NCI-H2227 treated with DMSO at 0.1 percent for 48 hours (cell line): ENCODE results near the gene PRPF4.
A peak's percentile ranks its signal among the peaks of the same experiment; 100 is the strongest.
"Not testable (repeated sequence)": the region's sequence is repeated elsewhere in the genome, so short reads cannot be mapped to it uniquely, and the experiment has no call there.

Source experiments
- DNase-seq: peaks from one replicate; lab custom pipeline; 2025; lab: John Stamatoyannopoulos, UW

The PRPF4 gene

DNA sequence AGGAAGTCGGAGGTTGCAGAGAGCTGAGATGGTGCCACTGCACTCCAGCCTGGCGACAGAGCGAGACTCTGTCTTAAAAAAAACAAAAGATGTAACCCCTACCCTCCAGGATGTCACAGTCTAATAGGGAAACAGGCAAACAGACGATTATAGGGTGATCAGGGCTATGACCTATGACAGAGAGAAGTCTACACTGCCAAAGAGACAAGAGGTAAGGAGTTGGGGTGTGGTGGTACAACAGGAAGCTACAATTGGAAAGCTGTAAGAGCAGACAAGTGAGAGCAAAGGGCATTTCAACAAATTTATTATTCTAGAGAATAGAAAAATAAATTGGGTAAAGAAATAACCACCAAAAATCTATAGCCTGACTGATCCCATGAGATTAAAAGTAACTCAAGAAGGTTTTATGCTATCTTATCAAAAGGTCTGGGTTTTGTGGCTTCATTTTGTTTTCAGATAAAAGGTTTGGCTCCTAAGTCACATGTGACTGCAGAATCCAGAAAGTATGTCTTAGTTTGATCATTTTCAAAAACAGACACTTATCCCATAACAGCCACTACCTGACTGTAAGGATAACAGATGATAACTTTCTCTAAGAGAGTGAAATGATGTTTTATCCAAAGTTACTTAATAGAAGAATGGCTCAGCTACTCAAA lies 7.4 kb upstream of the PRPF4 start:
- no peak for DNase-seq

GRCh38 chr9:113269355-113269754 lies 6.1 kb upstream of the PRPF4 start:
- DNase-seq: no peak

- no peak for DNase-seq
Observed at GRCh38 chr9:113269871-113270270, 5.6 kb upstream of the PRPF4 start.

- peak; percentile 54 for DNase-seq
Observed at GRCh38 chr9:113274474-113275156, 843 bp upstream of the PRPF4 start.

DNA sequence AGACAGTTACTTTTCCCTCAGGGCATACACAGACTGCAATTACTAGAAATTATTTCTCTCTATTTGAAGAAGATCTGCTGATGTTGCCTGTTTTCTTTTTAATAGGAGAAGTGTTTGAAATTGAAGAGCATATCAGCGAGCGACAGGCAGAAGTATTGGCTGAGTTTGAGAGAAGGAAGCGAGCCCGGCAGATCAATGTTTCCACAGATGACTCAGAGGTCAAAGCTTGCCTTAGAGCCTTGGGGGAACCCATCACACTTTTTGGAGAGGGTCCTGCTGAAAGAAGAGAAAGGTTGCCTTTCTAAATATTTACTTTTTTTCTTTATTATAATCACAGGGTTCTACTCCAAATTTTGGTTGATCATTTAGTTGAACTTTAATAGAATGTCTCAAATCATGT lies 3.4 kb downstream of the PRPF4 start:
- DNase-seq: no peak

DNA sequence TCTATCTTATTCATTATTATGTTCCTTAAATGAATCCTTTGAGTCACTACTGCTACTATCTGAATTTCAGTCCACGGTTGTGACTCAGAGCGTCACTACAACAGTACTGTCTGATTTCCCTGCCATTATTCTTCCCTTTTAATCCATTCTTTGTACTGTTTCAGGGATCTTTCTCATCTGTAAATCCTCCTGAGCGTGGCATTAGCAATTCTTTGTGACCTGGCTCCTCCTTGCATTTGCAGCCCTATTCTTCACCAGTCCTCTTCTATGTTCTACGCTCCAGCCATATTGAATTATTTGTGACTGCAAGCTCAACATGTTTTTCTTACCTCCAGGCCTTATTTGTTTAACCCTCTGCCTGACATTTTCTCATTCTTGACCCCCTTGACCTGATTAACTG lies 5.9 kb downstream of the PRPF4 start:
- DNase-seq: no peak

DNA sequence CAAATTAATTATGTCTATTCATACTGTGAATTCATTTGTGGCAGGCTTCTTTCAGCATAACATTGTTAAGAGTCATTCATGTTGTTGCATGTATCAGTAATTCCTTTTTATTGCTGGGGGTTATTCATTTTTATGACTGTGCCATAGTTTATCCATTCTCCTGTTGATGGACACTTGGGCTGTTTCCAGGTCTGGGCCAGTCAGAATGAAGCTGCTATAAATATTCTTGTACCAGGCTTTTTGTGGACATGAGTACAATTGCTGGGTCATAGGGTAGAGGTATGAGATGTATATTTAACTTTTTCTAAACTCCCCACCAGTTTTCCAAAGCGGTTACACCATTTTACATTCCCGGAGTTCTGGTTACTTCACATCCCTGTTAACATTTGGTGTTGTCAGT lies 13.6 kb downstream of the PRPF4 start:
- no peak for DNase-seq

DNA sequence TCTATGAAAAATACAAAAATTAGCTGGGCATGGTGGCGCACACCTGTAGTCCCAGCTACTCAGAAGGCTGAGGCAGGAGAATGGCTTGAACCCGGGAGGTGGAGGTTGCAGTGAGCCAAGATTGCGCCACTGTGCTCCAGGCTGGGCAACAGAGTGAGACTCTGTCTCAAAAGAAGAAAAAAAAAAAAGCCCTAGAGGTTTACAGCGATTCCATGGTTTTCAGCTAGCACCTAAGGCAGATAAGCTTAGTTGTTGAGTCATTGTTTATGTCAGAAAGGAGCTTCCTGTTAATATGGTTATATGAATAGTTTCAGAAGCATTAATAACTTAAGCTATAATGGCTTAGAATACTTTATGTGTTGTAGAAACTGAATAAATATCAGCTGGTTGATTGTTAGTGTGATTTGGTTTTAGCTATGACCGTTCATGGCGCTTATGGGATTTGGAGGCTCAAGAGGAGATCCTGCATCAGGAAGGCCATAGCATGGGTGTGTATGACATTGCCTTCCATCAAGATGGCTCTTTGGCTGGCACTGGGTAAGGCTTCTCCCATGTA lies 14.7 kb downstream of the PRPF4 start:
- no peak for DNase-seq

DNA sequence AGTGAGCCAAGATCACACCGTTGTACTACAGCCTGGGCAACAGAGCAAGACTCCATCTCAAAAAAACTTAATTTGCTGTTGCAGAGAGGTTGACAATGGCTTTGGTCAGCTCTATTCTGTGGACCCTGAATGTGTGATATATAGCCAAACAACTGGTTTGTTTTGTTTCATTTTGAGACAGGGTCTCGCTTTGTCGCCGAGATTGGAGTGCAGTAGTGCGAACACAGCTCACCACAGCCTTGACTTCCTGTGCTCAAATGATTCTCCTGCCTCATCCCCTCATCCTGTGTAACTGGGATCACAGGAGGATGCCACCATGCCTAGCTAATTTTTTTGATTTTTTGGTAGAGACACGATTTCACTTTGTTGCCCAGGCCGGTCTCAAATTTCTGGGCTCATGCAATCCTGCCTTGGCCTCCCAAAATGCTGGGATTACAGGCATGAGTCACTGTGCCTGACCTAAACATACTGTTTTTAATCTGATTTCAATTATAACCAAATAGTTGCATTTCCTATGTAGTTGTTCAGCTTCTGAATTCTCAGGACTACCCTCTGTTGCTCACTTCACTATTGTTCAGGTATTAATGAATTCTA lies 17.9 kb downstream of the PRPF4 start:
- no peak for DNase-seq

GRCh38 chr9:113296247-113296646 lies 20.8 kb downstream of the PRPF4 start:
- not testable (repeated sequence) for DNase-seq

GRCh38 chr9:113296796-113297558 lies 21.5 kb downstream of the PRPF4 start:
- DNase-seq: no peak

DNA sequence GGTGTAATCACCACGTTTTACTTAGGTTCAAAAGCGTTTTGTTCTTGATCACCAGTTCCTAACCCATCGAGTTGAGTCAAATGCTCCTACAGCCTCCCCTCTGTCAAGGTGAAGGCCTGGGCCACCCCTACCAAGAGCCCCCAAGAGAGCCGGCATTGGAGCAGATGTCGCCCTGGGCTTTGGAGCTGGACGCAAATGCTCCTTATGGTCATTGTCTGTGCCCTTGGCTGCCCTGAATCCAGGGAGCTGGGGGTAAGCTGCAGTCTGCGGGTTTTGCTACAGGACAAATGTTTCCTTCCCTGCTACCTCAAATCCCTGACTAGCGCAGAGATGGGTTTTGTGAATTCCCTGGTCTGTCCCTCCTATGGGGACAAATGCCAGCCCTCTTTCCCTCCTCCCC lies 22.9 kb downstream of the PRPF4 start:
- DNase-seq: no peak

DNA sequence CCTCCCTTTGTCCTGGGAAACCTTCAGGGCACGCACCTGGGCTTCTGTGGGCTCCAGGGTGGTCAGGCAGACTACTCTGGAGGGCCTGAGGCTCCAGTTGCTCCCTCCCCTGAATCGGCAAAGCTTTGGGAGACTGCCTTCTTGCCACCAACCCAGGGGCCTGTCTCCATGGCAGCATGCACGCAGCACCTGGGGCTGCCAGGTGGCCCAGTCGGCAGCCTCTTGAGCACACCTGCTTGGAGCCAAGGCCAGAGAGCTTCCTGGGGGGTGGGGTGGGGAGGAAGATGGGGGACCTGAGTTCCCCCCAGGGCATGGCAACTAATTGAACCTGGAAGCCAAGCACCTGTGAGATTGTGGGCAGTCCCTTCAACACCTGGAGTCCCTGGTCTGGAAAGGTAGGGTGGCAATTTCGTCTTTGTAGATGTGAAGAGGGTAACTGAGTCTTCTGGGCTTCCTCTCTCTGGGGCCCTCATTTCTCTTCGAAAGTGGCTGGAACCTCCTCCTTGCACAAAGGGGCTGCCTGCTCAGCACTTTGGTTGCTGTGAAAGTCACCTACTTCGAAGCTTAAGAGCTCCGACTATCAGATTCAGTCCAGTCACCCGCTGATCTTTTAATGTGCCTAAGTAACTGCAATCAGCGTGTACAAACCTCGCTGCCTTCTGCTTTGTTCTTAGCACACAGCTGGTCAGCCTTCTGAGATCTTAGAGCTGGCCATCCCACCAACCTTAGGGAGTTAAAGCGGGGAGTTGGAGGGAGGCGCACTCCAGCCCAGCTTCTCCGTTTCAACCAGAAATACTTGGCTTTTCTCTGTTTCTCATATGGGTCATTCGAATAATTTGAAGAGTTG lies 23.7 kb downstream of the PRPF4 start:
- no peak for DNase-seq

GRCh38 chr9:113299800-113300292 lies 24.4 kb downstream of the PRPF4 start:
- DNase-seq: no peak

GRCh38 chr9:113301548-113301947 lies 26.1 kb downstream of the PRPF4 start:
- no peak for DNase-seq

GRCh38 chr9:113302792-113303418 lies 27.4 kb downstream of the PRPF4 start, which contains the start of gene RNF183:
RNF183 (minus strand) TSS chr9:113303376; CDS start chr9:113298184, 5,192 bp downstream.
- no peak for DNase-seq

GRCh38 chr9:113306566-113306965 lies 31.1 kb downstream of the PRPF4 start:
- no peak for DNase-seq

DNA sequence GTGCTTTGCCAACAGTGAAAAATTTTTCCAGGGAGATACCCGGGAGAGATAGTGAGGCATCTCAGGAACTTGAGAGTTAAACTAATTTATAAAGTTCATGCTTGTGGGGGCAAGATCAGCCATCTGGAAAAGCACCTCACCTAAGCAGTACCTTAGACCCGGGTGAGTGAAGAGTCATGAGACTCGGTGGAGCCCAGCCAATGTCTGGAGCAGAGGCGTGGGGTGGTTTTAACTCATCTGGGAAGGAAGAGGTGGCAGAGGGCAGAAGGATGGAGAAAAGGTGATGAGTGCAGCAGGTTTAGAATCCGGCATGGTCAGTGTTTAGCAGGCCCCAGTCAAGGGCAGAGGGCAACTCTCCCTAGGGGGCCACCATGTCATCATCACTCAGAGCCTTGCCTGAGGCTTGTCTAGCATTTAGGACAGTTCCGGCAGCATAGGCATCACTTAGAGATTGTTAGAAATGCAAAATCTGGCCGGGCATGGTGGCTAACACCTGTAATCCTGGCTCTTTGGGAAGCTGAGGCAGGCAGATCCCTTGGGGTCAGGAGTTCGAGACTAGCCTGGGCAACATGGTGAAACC lies 32.0 kb downstream of the PRPF4 start:
- DNase-seq: no peak

DNA sequence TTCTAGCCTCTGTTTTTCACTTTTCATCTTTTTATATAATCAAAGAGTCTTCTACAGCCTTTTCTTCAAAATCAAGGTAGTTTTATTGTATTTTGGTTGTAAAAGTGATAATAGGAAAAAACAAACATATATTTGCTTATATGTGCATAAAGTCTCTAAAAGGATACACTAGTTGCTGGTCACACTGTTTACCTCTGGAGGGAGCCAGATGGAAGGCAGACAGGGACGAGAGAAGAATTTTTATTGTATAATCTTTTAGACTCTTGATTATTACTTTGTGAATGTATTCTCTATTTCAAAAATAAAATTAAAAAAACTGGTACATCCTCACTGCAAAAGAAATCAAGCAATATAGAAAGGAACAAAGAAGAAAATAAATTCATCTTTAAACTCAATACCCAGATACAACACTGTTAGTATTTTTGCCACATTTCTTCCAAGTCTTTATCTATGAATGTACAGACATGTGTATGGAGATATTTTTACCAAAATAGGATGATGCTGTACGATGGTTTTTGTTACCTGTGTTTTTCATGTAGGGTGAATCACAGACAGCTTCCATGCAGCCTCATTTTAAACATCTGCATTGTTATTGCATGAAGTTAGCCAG lies 33.9 kb downstream of the PRPF4 start:
- peak; percentile 14 for DNase-seq

GRCh38 chr9:113310538-113310937 lies 35.1 kb downstream of the PRPF4 start:
- no peak for DNase-seq
